Keratinocyte (primary cell): ENCODE measurements around the gene DFFB.

ENCODE experiments used
- EZH2 ChIP-seq: IDR thresholded peaks from one replicate; pipeline ENCODE4 v1.6.1; 2012; ENCODE audit warnings: inconsistent platforms, mild to moderate bottlenecking, low read length, moderate library complexity
- TF ChIP-seq, protein P1 (sequence below), 3 experiments: IDR thresholded peaks in 1 of 3; conservative IDR thresholded peaks in 1 of 3; optimal IDR thresholded peaks in 1 of 3; 2 replicates in 2 of 3; 3 replicates in 1 of 3; pipeline versions ENCODE3 to v1.5.1; 2011; ENCODE audit warnings: low read length in 3 of 3, mild to moderate bottlenecking in 3 of 3, moderate library complexity in 2 of 3, control low read depth in 1 of 3, inconsistent platforms in 1 of 3; ENCODE audit not compliant: insufficient read depth in 2 of 3; ENCODE audit errors: extremely low read depth in 1 of 3

GRCh38 chr1:3892748-3893147 is 35.5 kb downstream of the DFFB start:
- TF ChIP-seq, protein P1, sequence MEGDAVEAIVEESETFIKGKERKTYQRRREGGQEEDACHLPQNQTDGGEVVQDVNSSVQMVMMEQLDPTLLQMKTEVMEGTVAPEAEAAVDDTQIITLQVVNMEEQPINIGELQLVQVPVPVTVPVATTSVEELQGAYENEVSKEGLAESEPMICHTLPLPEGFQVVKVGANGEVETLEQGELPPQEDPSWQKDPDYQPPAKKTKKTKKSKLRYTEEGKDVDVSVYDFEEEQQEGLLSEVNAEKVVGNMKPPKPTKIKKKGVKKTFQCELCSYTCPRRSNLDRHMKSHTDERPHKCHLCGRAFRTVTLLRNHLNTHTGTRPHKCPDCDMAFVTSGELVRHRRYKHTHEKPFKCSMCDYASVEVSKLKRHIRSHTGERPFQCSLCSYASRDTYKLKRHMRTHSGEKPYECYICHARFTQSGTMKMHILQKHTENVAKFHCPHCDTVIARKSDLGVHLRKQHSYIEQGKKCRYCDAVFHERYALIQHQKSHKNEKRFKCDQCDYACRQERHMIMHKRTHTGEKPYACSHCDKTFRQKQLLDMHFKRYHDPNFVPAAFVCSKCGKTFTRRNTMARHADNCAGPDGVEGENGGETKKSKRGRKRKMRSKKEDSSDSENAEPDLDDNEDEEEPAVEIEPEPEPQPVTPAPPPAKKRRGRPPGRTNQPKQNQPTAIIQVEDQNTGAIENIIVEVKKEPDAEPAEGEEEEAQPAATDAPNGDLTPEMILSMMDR (optimal IDR thresholded peaks at IDR 0.05 in 1 of 3, IDR thresholded peaks at IDR 0.05 in 1 of 3, conservative IDR thresholded peaks at IDR 0.05 in 1 of 3; ENCODE audit: extremely low read depth in 1 of 3, insufficient read depth in 2 of 3, low read length in 3 of 3): no peak
- TF ChIP-seq EZH2: no peak
